Activated CD4-positive, alpha-beta memory T cell treated with anti-CD3 and anti-CD28 coated beads for 36 hours (primary cell): ENCODE measurements around the gene FHL3. TPM values are rescaled to one million over a fixed set of nuclear protein-coding genes. Genes with fewer than 3 reads are reported as not detected.
A peak's percentile ranks its signal among the peaks of the same experiment; 100 is the strongest.

Experiments
- CTCF ChIA-PET: fragments of 350-600 bp; sonication (Branson Sonifier 250); formaldehyde crosslinking; loops from one replicate; lab custom pipeline; 2021; ENCODE audit warnings: antibody characterized with exemption, inconsistent platforms; lab: Charles Lee
- POLR2A ChIA-PET: fragments of 350-600 bp; sonication (Branson Sonifier 250); formaldehyde crosslinking; loops from one replicate; lab custom pipeline; 2021; ENCODE audit warnings: antibody characterized with exemption; lab: Charles Lee
- DNase-seq: peaks from one replicate; pipeline ENCODE4 v3.0.0-alpha.2; 2020
- H3K27ac Mint-ChIP-seq: one replicate; pipeline ENCODE4 v1.8.0; 2021; ENCODE audit warnings: mixed read lengths
- H3K27me3 Mint-ChIP-seq: one replicate; pipeline ENCODE4 v1.8.0; 2021; ENCODE audit warnings: mixed read lengths
- H3K36me3 Mint-ChIP-seq: one replicate; pipeline ENCODE4 v1.8.0; 2021; ENCODE audit warnings: mixed read lengths
- H3K4me1 Mint-ChIP-seq: one replicate; pipeline ENCODE4 v1.8.0; 2021; ENCODE audit warnings: low read depth, mixed read lengths
- H3K4me3 Mint-ChIP-seq: one replicate; pipeline ENCODE4 v1.8.0; 2021; ENCODE audit warnings: mild to moderate bottlenecking, mixed read lengths
- H3K9me3 Mint-ChIP-seq: one replicate; pipeline ENCODE4 v1.8.0; 2021; ENCODE audit warnings: mixed read lengths
- intact Hi-C: fragments of 100-400 bp; cut with micrococcal nuclease; formaldehyde crosslinking; loops from one replicate; pipeline ENCODE4 v1.15.1; 2023
- total RNA-seq, 2 experiments: library from RNA; stranded (reverse); gene quantifications; one replicate each; pipeline ENCODE4 v1.2.3, GENCODE V29; 2021

FHL3 gene
- total RNA-seq, 2 experiments from 2014 or later = 14.4 to 14.7 TPM

DNA sequence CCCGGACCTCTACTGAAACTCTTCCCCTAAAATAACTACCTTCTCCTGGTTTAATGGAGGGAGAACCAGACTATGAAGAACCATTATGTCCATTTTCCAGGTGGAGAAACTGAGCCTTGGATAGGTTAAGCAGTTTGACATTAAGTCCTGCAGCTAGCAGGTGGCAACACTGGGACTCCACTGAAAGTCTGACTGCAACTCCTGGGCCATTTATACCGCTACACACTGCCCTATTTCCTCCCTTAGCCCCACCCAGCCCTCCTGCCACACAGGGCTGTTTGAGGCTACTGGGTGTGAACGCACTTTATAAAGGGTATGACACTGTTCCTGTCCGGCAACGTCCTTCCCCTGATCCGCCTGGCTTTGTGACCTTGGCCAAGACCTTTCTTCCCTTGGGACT, 58.0 kb downstream of the FHL3 start:
- Mint-ChIP-seq H3K36me3 (no peaks in the 10 kb centered on the region), H3K4me1 (peaks cover 9% of the 10 kb centered on the region), H3K27ac (peak overlapping the region; percentile 92), H3K4me3 (peak overlapping the region; percentile 91), H3K27me3 (no peaks in the 10 kb centered on the region), H3K9me3 (no peaks in the 10 kb centered on the region)
- ChIA-PET POLR2A (no interaction called here), CTCF (no interaction called here)
- intact Hi-C loops = no loop called here
- no peak for DNase-seq

Other genes with a start within 250 kb of the FHL3 start
- gene EPHA10, start 240.4 kb downstream of the FHL3 start, total RNA-seq = under 1 TPM; 0.48 to 0.92 TPM
- gene MANEAL, start 211.7 kb downstream of the FHL3 start, total RNA-seq = 1 to 10 TPM; 1.5 TPM
- 10 to 100 TPM; 18.1 to 19.7 TPM for gene C1orf122, start 197.7 kb downstream of the FHL3 start, total RNA-seq
- gene YRDC, start 197.3 kb downstream of the FHL3 start, total RNA-seq = 10 to 100 TPM; 34.1 to 36.1 TPM
- 10 to 100 TPM; 21.1 to 22.8 TPM for gene MTF1, start 145.9 kb downstream of the FHL3 start, total RNA-seq
- 10 to 100 TPM; 24.3 to 24.4 TPM for gene INPP5B, start 58.5 kb downstream of the FHL3 start, total RNA-seq
- 10 to 100 TPM; 93.5 to 94.4 TPM for gene SF3A3, start 15.5 kb downstream of the FHL3 start, total RNA-seq
- 10 to 100 TPM; 51.2 to 52.3 TPM for gene UTP11, start 7.2 kb upstream of the FHL3 start, total RNA-seq
- under 1 TPM; 0.26 to 0.36 TPM for gene POU3F1, start 41.3 kb upstream of the FHL3 start, total RNA-seq